GM12878 (cell line): Measurements from ENCODE around the gene RALGDS. TPM values are rescaled to one million over a fixed set of nuclear protein-coding genes. Genes with fewer than 3 reads are reported as not detected.

ENCODE experiments used
- ASH2L ChIP-seq: fragments of 300-600, 200-600 bp; sonication (generic); IDR thresholded peaks from 2 replicates; pipeline ENCODE4 v1.6.1; 2017; ENCODE audit warnings: low read depth, mild to moderate bottlenecking, borderline replicate concordance
- IRF3 ChIP-seq: fragments of 450-650 bp; IDR thresholded peaks from 2 replicates; pipeline ENCODE4 v1.6.1; 2014; ENCODE audit warnings: mild to moderate bottlenecking
- NR2C2 ChIP-seq: IDR thresholded peaks from 2 replicates; pipeline ENCODE4 v1.6.1; 2011; ENCODE audit warnings: borderline replicate concordance, low read depth; ENCODE audit not compliant: control insufficient read depth, insufficient read length
- PAX8 ChIP-seq: fragments of 450-650 bp; IDR thresholded peaks from 2 replicates; pipeline ENCODE4 v1.6.1; 2017; ENCODE audit warnings: mild to moderate bottlenecking, moderate library complexity
- PKNOX1 ChIP-seq: fragments of 450-650 bp; IDR thresholded peaks from 2 replicates; pipeline ENCODE4 v1.6.1; 2016; ENCODE audit warnings: mild to moderate bottlenecking
- POU2F2 ChIP-seq: IDR thresholded peaks from 3 replicates; pipeline ENCODE4 v1.6.1; 2011; ENCODE audit warnings: low read depth, mild to moderate bottlenecking, low read length, borderline replicate concordance
- SIN3A ChIP-seq: IDR thresholded peaks from 2 replicates; pipeline ENCODE4 v1.6.1; 2012; ENCODE audit warnings: low read depth, low read length, improper control_type of control experiment
- TAF1 ChIP-seq: IDR thresholded peaks from 2 replicates; pipeline ENCODE4 v1.6.1; 2011; ENCODE audit warnings: mild to moderate bottlenecking, low read depth, low read length, borderline replicate concordance
- ZBED1 ChIP-seq: IDR thresholded peaks from 2 replicates; pipeline ENCODE4 v1.6.1; 2016; ENCODE audit warnings: borderline replicate concordance
- polyA plus RNA-seq, 11 experiments: library from polyadenylated mRNA; depleted of rRNA in 4 of 11; unstranded in 6 of 11; stranded (reverse) in 5 of 11; fragments of >200 nt; fragmentation: Nextera tagmentation in 4 of 11; fragmentation: Illumina TruSeq in 1 of 11; extraction: Ambion mirVana in 4 of 11; extraction: Trizol in 1 of 11; gene quantifications; 1 replicate in 1 of 11; 2 replicates in 10 of 11; pipeline versions ENCODE4 v1.2.1 to v1.2.3, GENCODE V29; 2011 to 2016; ENCODE audit warnings: inconsistent platforms in 2 of 11, missing spikeins in 2 of 11, low read depth in 1 of 11
- total RNA-seq, 4 experiments: library from RNA; depleted of rRNA in 3 of 4; stranded (reverse); fragments of >200 nt in 3 of 4; fragmentation: Illumina TruSeq in 1 of 4; extraction: Trizol in 1 of 4; gene quantifications; 2 replicates each; pipeline versions ENCODE4 v1.2.1 to v1.2.3, GENCODE V29; 2013 to 2021
- TF ChIP-seq, protein P1 (sequence below): fragments of 450-650 bp; IDR thresholded peaks from 2 replicates; pipeline ENCODE4 v1.6.1; 2017; ENCODE audit warnings: mild to moderate bottlenecking, moderate library complexity

RALGDS gene
- total and polyA plus RNA-seq, 10 of the 15 experiments (the other 5 are each of a cell fraction or from before 2014, with no cell fraction given): 1.3 to 48.6 (median 21.2) TPM

DNA sequence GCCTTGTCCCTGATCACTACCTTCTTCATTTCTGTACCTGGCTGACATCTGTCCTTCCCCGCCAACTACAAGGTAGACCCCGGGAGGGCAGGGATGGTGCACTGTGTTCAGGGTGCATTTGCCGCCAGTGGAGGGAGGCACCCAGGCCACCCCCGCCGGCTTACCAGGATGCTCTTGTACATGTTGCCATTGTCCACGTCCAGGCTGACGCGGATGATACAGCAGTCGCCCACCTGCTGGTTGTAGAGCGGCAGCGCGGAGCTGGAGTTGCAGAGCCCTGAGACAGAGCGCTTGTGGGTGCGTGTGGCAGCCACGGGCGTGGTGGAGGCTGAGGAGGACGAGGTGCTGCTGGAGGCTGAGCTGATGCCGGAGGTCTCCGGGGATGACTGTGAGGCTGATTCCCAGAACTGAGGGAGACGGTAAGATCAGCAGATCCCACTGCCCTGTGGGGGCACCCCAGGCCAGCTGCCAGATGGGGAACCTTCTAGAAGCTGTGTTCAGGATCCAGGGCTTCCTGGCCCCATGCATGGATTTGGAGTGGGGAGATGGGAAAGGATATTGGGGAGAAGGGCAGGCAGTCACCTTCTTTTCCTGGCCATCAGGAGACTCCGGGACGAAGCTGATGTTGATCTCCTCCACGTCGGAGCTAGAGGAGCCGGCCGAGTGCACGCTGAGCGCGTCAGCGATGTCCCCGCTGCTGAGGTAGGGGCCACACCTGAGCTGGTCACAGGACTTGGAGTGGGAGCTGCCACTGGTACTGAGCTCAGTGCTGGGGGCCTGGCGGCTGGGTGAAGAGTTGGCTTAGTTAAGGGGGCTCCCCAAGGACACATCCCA lies 19.5 kb downstream of the RALGDS start (continued):
- TF ChIP-seq PKNOX1 (no peak), POU2F2 (no peak), PAX8 (no peak), TAF1 (no peak), ASH2L (no peak), SIN3A (no peak), IRF3 (no peak), NR2C2 (no peak), ZBED1 (no peak)
- TF ChIP-seq, protein P1, sequence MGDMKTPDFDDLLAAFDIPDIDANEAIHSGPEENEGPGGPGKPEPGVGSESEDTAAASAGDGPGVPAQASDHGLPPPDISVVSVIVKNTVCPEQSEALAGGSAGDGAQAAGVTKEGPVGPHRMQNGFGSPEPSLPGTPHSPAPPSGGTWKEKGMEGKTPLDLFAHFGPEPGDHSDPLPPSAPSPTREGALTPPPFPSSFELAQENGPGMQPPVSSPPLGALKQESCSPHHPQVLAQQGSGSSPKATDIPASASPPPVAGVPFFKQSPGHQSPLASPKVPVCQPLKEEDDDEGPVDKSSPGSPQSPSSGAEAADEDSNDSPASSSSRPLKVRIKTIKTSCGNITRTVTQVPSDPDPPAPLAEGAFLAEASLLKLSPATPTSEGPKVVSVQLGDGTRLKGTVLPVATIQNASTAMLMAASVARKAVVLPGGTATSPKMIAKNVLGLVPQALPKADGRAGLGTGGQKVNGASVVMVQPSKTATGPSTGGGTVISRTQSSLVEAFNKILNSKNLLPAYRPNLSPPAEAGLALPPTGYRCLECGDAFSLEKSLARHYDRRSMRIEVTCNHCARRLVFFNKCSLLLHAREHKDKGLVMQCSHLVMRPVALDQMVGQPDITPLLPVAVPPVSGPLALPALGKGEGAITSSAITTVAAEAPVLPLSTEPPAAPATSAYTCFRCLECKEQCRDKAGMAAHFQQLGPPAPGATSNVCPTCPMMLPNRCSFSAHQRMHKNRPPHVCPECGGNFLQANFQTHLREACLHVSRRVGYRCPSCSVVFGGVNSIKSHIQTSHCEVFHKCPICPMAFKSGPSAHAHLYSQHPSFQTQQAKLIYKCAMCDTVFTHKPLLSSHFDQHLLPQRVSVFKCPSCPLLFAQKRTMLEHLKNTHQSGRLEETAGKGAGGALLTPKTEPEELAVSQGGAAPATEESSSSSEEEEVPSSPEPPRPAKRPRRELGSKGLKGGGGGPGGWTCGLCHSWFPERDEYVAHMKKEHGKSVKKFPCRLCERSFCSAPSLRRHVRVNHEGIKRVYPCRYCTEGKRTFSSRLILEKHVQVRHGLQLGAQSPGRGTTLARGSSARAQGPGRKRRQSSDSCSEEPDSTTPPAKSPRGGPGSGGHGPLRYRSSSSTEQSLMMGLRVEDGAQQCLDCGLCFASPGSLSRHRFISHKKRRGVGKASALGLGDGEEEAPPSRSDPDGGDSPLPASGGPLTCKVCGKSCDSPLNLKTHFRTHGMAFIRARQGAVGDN: no peak
